Hindlimb muscle (tissue), 1 donor: ENCODE results near the gene C6orf136. TPM values are rescaled to one million over a fixed set of nuclear protein-coding genes. Genes with fewer than 3 reads are reported as not detected.

ENCODE experiments used
- DNase-seq: peaks from one replicate; pipeline ENCODE4 v3.0.0-alpha.2; 2013
- polyA plus RNA-seq: library from polyadenylated mRNA; unstranded; fragments of 120-200 nt; gene quantifications from one replicate; pipeline ENCODE4 v1.2.1, GENCODE V29; 2013; ENCODE audit not compliant: insufficient read length

Gene C6orf136
- polyA plus RNA-seq, 1 donor = 15.5 TPM

GRCh38 chr6:30615958-30616810 is 30.7 kb upstream of the C6orf136 start:
- peak; percentile 57 for DNase-seq

DNA sequence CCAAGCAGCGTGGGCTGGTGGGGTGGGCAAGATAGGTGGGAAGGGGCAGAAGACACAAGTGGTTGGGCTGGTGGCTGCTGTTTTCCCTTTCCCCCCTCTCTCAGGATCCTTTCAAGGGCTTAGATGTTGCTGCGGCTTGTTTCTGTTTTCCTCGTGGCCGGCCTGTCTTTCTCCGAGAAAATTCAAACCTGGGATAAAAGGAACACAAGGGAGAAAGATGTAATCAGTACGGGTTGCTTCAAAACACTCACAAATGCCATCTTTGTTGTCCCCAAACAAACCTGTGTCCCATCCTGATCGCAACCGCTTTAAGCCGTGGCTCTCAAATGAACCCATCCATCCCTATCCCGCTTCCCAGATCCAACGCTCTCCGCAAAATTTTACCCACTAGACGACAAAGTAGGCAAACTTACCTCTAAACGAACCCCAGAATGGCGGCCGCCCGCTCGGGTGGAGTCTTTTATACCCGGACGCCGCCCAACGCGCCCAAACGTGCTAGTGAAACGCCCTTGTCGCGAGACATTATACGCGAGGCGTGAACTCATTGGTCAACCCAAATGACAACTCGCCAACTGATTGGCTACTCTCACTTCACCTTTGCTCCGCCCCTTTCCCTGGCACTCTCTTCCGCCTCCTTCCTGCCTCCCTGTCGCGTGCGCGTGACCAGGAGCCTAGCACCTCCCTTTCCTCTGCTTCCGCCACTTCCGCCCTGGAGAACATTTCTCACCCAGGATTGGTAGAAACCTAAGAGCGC is 29.9 kb upstream of the C6orf136 start, which contains the start of gene PPP1R10:
Gene PPP1R10, minus strand, starts transcription at position 433 of the 754 bp plus-strand sequence. CDS start 7,299 bp downstream, outside the sequence.
- peak; percentile 100 for DNase-seq

DNA sequence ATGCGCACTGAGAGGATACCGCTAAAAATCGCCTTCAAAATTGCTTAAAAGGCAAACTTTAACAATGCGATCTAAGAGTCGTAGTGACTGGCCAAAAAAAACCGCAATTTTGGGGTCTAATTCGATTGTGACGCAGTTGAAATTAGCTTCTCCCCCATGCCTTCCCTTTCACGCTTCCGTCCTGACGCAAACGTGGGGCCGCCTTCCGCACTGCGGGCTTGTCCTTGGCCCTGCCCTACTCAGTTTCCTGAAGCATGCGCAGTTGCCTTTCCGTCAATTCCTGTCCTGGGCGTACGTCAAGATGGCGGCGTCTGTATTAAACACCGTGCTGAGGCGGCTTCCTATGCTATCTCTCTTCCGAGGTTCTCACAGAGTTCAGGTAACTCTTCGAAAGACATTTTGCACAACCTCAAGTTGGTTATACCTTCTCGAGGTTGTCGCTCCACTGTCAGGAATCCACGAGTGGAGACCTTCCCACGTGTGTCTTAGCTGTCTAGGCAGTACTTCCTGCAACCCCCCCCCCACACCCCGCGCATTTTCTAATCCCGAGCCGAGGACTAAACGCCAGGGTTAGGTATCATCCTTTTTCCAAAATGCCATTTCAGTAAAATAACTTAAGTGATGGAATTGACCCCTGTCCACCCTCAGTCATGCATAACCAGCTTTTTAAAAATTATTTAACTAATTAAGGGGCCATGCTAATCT is 29.2 kb upstream of the C6orf136 start, which contains the start of gene MRPS18B:
Gene MRPS18B, plus strand, starts transcription at position 276 of the 705 bp plus-strand sequence. Its CDS starts 26 bp downstream, at position 302.
- DNase-seq = peak; percentile 99

- no peak for DNase-seq
These were observed 28.6 kb upstream of the C6orf136 start for GRCh38 chr6:30618270-30618797.

DNA sequence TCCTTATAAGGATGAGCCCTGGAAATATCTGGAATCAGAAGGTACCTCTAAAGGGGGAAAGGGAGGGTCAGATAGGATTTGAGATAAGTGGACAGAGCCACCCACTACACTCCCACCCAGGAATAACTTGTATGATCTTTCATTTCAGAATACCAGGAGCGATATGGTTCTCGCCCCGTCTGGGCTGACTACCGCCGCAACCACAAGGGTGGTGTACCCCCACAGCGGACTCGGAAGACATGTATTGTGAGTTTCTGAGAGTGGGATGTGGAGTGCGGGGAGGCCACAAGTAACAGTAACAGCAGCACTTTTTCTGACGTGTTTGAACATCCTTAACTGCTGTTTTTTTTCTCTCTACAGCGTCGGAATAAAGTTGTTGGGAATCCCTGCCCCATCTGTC is 27.4 kb upstream of the C6orf136 start:
- DNase-seq = no peak

- DNase-seq = no peak
These were observed 21.4 kb upstream of the C6orf136 start for GRCh38 chr6:30625511-30625910.

- DNase-seq = peak; percentile 91
These were observed 20.2 kb upstream of the C6orf136 start, which contains the start of gene ATAT1 for GRCh38 chr6:30626484-30627366. ATAT1 (plus strand) TSS chr6:30626874.

- DNase-seq = no peak
These were observed 11.1 kb upstream of the C6orf136 start for GRCh38 chr6:30635834-30636233.

DNA sequence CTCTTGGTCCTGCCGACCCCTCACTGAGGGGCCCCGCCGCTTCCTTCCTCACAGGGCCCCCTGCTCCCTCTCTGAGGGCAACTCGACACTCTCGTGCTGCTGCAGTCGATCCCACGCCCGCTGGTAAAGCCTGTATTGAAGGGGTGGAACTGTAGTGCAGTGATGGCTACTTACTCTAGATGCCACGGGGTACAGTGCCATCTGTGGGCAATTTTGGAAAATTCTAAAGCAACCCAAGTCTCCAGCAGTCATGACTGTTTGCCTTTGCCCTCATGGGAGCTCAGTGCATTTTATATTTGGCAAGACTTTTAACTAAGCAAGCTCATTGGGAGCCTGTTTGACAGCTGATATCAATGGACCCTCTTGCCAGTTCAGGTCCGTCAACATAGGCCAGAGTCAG is 6.5 kb upstream of the C6orf136 start:
- DNase-seq = no peak

GRCh38 chr6:30641048-30641447 is 5.9 kb upstream of the C6orf136 start:
- DNase-seq = no peak

DNA sequence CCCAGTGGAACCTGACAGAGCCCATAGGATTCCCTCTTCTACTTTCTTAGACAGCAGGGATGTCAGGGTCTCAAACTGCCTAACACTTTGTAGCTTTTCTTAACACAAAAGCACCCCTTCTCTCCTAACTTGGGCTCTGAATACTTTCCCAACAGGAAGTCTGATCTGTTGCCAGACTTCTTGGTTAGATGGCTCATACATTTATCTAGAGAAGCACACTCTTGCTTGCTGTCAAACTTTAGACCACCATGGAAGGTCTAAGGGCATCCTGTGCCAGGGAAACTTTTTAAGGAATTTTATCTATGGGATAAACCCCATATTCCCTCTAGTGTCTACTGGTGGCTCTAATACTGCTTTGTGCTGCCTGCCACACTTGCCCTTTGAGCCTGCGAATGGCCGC is 3.3 kb upstream of the C6orf136 start:
- DNase-seq = no peak

DNA sequence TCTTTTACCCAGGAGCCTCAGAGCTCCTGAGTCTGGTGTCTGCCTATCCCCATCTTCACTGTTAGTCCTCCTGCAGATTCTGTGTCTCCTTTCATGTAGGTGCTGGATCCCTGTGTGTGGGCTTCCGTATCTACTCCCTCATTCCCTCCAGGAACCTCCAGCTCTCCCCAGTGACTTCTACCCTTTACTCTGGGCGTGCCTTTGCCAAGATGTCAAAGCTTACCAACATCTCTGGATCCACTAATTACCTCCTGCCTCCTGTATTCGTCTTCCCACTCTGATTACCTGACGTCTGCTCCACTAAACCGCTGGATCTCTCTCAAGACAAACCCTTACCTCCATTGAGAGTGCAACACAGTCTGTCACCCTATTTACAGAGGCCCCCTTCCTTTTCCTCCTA is 2.2 kb upstream of the C6orf136 start:
- no peak for DNase-seq

GRCh38 chr6:30645989-30646388 is 944 bp upstream of the C6orf136 start:
- no peak for DNase-seq

GRCh38 chr6:30647242-30648116 is 546 bp downstream of the C6orf136 start:
- DNase-seq = peak; percentile 64

DNA sequence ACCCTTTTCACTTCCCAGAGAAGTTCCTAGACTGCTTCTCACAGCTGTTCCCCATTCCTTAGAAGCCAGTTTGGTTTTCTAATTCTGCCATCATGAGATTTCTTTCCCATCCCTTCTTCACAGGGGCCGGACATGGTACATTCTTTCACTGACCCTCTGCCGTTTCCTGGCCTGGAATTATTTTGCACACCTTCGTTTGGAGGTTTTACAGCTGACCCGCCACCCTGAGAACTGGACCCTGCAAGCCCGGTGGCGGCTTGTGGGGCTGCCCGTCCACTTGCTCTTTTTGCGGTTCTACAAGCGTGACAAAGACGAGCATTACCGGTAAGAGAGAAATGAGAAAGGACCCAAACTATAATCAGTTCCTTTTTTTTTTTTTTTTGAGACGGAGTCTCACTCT is 4.2 kb downstream of the C6orf136 start:
- no peak for DNase-seq

- no peak for DNase-seq
These were observed 8.1 kb downstream of the C6orf136 start for GRCh38 chr6:30654798-30655742.

GRCh38 chr6:30655743-30656094 is 8.8 kb downstream of the C6orf136 start:
- no peak for DNase-seq

DNA sequence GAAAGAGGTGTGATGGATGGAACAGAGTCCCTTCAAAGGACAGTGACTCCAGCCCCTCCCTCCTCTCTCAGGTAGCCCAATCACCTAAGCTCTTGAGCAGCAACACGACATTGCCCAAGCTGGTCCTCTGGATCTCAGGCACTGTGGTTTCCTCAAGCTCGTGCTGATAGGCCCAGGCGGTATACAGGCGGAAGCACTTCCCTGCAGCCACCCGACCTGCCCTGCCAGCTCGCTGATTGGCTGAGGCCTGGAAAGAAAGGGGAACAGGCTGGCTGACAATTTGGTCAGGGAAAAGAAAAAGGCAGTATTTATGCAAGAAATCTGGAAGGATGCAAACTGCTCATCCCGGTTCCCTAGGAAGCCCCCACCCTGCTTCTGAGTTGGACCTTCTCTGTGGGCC is 9.6 kb downstream of the C6orf136 start:
- no peak for DNase-seq

DNA sequence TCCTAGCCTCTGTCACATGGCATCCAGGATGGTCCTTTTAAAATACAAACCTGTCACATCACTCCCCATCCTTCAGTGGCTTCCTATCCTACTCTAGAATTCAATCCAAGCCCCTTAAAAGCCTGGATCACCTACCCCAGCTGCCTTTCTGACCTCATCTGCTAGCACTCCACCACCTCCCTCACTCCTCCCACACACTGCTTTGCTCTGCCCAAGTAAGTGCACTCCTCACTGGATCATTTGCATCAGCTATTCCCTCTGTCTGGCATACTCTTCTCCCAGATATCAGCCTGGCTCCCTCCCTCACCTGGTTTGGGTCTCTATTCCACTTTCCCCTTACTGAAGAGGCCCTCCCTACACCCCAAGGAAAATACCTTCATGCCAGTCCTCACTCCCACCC is 10.5 kb downstream of the C6orf136 start:
- no peak for DNase-seq
